B cell (primary cell): ENCODE measurements around the gene WIPF1. TPM values are rescaled to one million over a fixed set of nuclear protein-coding genes. Genes with fewer than 3 reads are reported as not detected.

Experiments
- ATAC-seq: fragments of 200-7000 bp; cut with Tn5 transposase; one replicate; pipeline ENCODE4 v1.10.0; 2021; ENCODE audit warnings: low read depth, mild to moderate bottlenecking, moderate number of reproducible peaks, moderate library complexity
- CTCF ChIA-PET: fragments of 350-600 bp; sonication (Branson Sonifier 250); formaldehyde crosslinking; loops from one replicate; lab custom pipeline; 2021; ENCODE audit warnings: antibody characterized with exemption, inconsistent platforms; lab: Charles Lee
- POLR2A ChIA-PET: fragments of 350-600 bp; sonication (Branson Sonifier 250); formaldehyde crosslinking; loops from one replicate; lab custom pipeline; 2021; ENCODE audit warnings: antibody characterized with exemption; lab: Charles Lee
- DNase-seq: peaks from one replicate; pipeline ENCODE4 v3.0.0; 2013
- H2AFZ ChIP-seq: 2 replicates; pipeline ENCODE4 v1.6.1; 2012; ENCODE audit warnings: mild to moderate bottlenecking, low read depth, low read length; ENCODE audit not compliant: insufficient read depth, poor library complexity, severe bottlenecking
- H3K27ac ChIP-seq, 2 donors: 1 replicate in 1 of 2; 2 replicates in 1 of 2; pipeline ENCODE4 v1.5.1; 2012 to 2013; ENCODE audit warnings: low read length in 2 of 2, mild to moderate bottlenecking in 2 of 2, moderate library complexity in 1 of 2
- H3K27me3 ChIP-seq, 4 experiments: fragments of 200-600 bp in 1 of 4; sonication (generic) in 1 of 4; replicated peaks in 1 of 4; 1 replicate in 2 of 4; 2 replicates in 2 of 4; pipeline versions ENCODE4 v1.6.1 to v1.7.0; 2013 to 2016; ENCODE audit warnings: low read length in 3 of 4, mild to moderate bottlenecking in 2 of 4, mixed read lengths in 1 of 4, moderate library complexity in 1 of 4; ENCODE audit not compliant: insufficient read depth in 4 of 4, control insufficient read depth in 3 of 4; ENCODE audit errors: control extremely low read depth in 1 of 4
- H3K36me3 ChIP-seq, 2 experiments: replicated peaks in 1 of 2; 1 replicate in 1 of 2; 2 replicates in 1 of 2; pipeline versions ENCODE4 v1.6.1 to v1.7.1; 2013; ENCODE audit warnings: low read length in 1 of 2; ENCODE audit not compliant: insufficient read depth in 2 of 2, control insufficient read depth in 1 of 2; ENCODE audit errors: control extremely low read depth in 1 of 2, extremely low read depth in 1 of 2
- H3K4me1 ChIP-seq, 2 donors: fragments of 200-600 bp in 1 of 2; sonication (generic) in 1 of 2; 1 replicate in 1 of 2; 2 replicates in 1 of 2; pipeline versions ENCODE4 v1.5.1 to v1.6.1; 2013 to 2017; ENCODE audit warnings: low read length in 2 of 2; ENCODE audit not compliant: control insufficient read depth in 2 of 2, insufficient read depth in 2 of 2
- H3K4me2 ChIP-seq: replicated peaks from 2 replicates; pipeline ENCODE3; 2012; ENCODE audit warnings: mild to moderate bottlenecking, low read depth, low read length; ENCODE audit not compliant: poor library complexity, severe bottlenecking
- H3K4me3 ChIP-seq, 5 experiments: fragments of 200-600 bp in 1 of 5; sonication (generic) in 1 of 5; 1 replicate in 3 of 5; 2 replicates in 2 of 5; pipeline versions ENCODE4 v1.5.1 to v1.7.0; 2011 to 2016; ENCODE audit warnings: low read length in 4 of 5, mild to moderate bottlenecking in 4 of 5, low read depth in 2 of 5, control low read depth in 1 of 5, moderate library complexity in 1 of 5; ENCODE audit not compliant: insufficient read depth in 1 of 5; ENCODE audit errors: control extremely low read depth in 1 of 5, extremely low read depth in 1 of 5
- H3K79me2 ChIP-seq: fragments of 200-600 bp; sonication (generic); one replicate; pipeline ENCODE4 v1.6.0; 2016; ENCODE audit warnings: low read length; ENCODE audit not compliant: control insufficient read depth, insufficient read depth
- H3K9ac ChIP-seq: fragments of 200-600 bp; sonication (generic); 2 replicates; pipeline ENCODE4 v1.6.1; 2017; ENCODE audit warnings: mild to moderate bottlenecking, low read length, moderate library complexity
- H3K9me3 ChIP-seq, 3 donors: one replicate each; pipeline versions ENCODE4 v1.6.1 to v1.7.1; 2013; ENCODE audit warnings: low read length in 2 of 3; ENCODE audit not compliant: control insufficient read depth in 2 of 3, insufficient read depth in 1 of 3; ENCODE audit errors: control extremely low read depth in 1 of 3
- H4K20me1 ChIP-seq: 2 replicates; pipeline ENCODE4 v1.6.0; 2012; ENCODE audit warnings: mild to moderate bottlenecking, low read length; ENCODE audit not compliant: insufficient read depth, control insufficient read depth, poor library complexity, severe bottlenecking
- H3K27ac Mint-ChIP-seq: one replicate; pipeline ENCODE4 v1.8.0; 2021; ENCODE audit warnings: mixed read lengths
- H3K27me3 Mint-ChIP-seq: one replicate; pipeline ENCODE4 v1.8.0; 2021; ENCODE audit warnings: mixed read lengths
- H3K4me1 Mint-ChIP-seq: one replicate; pipeline ENCODE4 v1.8.0; 2021; ENCODE audit warnings: mixed read lengths
- H3K4me3 Mint-ChIP-seq: one replicate; pipeline ENCODE4 v1.8.0; 2021; ENCODE audit warnings: mixed read lengths
- H3K9me3 Mint-ChIP-seq: one replicate; pipeline ENCODE4 v1.8.0; 2022; ENCODE audit warnings: mixed read lengths; ENCODE audit not compliant: insufficient read depth
- CTCF ChIP-seq: fragments of 200-600 bp; IDR thresholded peaks from one replicate; pipeline ENCODE4 v1.8.0; 2022; ENCODE audit warnings: antibody characterized with exemption, mild to moderate bottlenecking
- EZH2 ChIP-seq: IDR thresholded peaks from 2 replicates; pipeline ENCODE4 v1.6.1; 2012; ENCODE audit warnings: borderline replicate concordance, low read depth, mild to moderate bottlenecking, moderate library complexity, low read length; ENCODE audit not compliant: insufficient read depth, poor library complexity, severe bottlenecking
- WGBS: methylation state at CpG from one replicate; pipeline ENCODE4 v1.1.5; 2013; ENCODE audit warnings: missing lambda C conversion rate; ENCODE audit not compliant: insufficient coverage; 5-methylcytosine and 5-hydroxymethylcytosine counted together
- intact Hi-C: fragments of 100-400 bp; cut with micrococcal nuclease; formaldehyde crosslinking; loops from one replicate; pipeline ENCODE4 v1.10.0; 2022
- polyA plus RNA-seq: library from polyadenylated mRNA; depleted of rRNA; stranded (reverse); fragments of >200 nt; gene quantifications from 2 replicates; pipeline ENCODE4 v1.2.3, GENCODE V29; 2012
- total RNA-seq, 2 donors: library from RNA; stranded (reverse); fragments of 120-200 nt in 1 of 2; gene quantifications; 1 replicate in 1 of 2; 2 replicates in 1 of 2; pipeline versions ENCODE4 v1.2.3 to v1.2.4, GENCODE V29; 2013 to 2022

The WIPF1 gene
- total and polyA plus RNA-seq, 2 donors (not counting 1 experiment from before 2014, with no cell fraction given), result 137 to 390 TPM

- Histone ChIP-seq H3K9ac (peak overlapping the region; percentile 7), H3K9me3 (no peaks in the 10 kb centered on the region), H4K20me1 (no peaks in the 10 kb centered on the region), H3K27ac (peak overlapping the region; percentile 75 to 94), H3K4me1 (peaks cover 79 to 90% of the 10 kb centered on the region in 2 donors), H3K27me3 (no peaks in the 10 kb centered on the region), H3K4me2 (peak overlapping the region; percentile 46), H3K36me3 (peaks cover 2 to 12% of the 10 kb centered on the region in 2 experiments), H2AFZ (no peak overlapping the region), H3K79me2 (peaks cover 93% of the 10 kb centered on the region), H3K4me3 (peak overlapping the region in 1 of 5 experiments; percentile 12)
- ATAC-seq (peak; percentile 32), DNase-seq (peak; percentile 69)
- 0% methylated on average over 1 of the region's 3 CpGs for WGBS
- ChIA-PET CTCF (interaction anchor here (2.1 to 24.3 kb wide), 5 partner anchors 10 to 75 kb away, joined by 7 to 384 read pairs (median 13); partner anchors contain the start of gene WIPF1), POLR2A (no interaction called here)
- TF ChIP-seq CTCF (no peak), EZH2 (no peak)
- Mint-ChIP-seq H3K27ac (peak overlapping the region; percentile 88), H3K9me3 (no peaks in the 10 kb centered on the region), H3K4me3 (peak overlapping the region; percentile 45), H3K4me1 (peaks cover 90% of the 10 kb centered on the region), H3K27me3 (no peaks in the 10 kb centered on the region)
- intact Hi-C loops, result no loop called here
Observed at GRCh38 chr2:174611854-174612253, 14.2 kb upstream of the WIPF1 start.

- peak overlapping the region; percentile 75 to 94 for H3K27ac ChIP-seq
Observed at GRCh38 chr2:174611006-174611405, 13.4 kb upstream of the WIPF1 start.

More at GRCh38 chr2:174611006-174611405, 13.4 kb upstream of the WIPF1 start:
- WGBS, result no CpG with 5 or more reads among the region's 4 CpGs
- DNase-seq (no peak), ATAC-seq (no peak)
- H3K9me3 ChIP-seq, result no peaks in the 10 kb centered on the region
- peaks cover 78 to 89% of the 10 kb centered on the region in 2 donors for H3K4me1 ChIP-seq
- CTCF ChIA-PET, result interaction anchor here (1.1 to 24.3 kb wide), 7 partner anchors 9 to 148 kb away, joined by 3 to 384 read pairs (median 12); partner anchors contain the start of gene WIPF1
- peak overlapping the region; percentile 60 for H3K4me3 Mint-ChIP-seq
- peak overlapping the region; percentile 46 for H3K4me2 ChIP-seq
- no peaks in the 10 kb centered on the region for H4K20me1 ChIP-seq
- H3K9me3 Mint-ChIP-seq, result no peaks in the 10 kb centered on the region
- H3K79me2 ChIP-seq, result peaks cover 92% of the 10 kb centered on the region
- H3K27ac Mint-ChIP-seq, result peak overlapping the region; percentile 88
- POLR2A ChIA-PET, result interaction anchor here (1.0 to 3.1 kb wide), 3 partner anchors 12 to 71 kb away, joined by 4 to 27 read pairs (median 6); partner anchors contain the start of gene WIPF1
- TF ChIP-seq CTCF (no peak), EZH2 (no peak)
- peaks cover 91% of the 10 kb centered on the region for H3K4me1 Mint-ChIP-seq
- intact Hi-C loops, result no loop called here
- H3K36me3 ChIP-seq, result peaks cover 2 to 9% of the 10 kb centered on the region in 2 experiments
- no peak overlapping the region for H3K4me3 ChIP-seq
- H3K9ac ChIP-seq, result peak overlapping the region; percentile 7
- H3K27me3 Mint-ChIP-seq, result no peaks in the 10 kb centered on the region
- H3K27me3 ChIP-seq, result no peaks in the 10 kb centered on the region
- peak overlapping the region; percentile 22 for H2AFZ ChIP-seq
